K562 (cell line): ENCODE results near the gene PSD2. TPM values are rescaled to one million over a fixed set of nuclear protein-coding genes. Genes with fewer than 3 reads are reported as not detected.
A peak's percentile ranks its signal among the peaks of the same experiment; 100 is the strongest.

Experiments used
- ATAC-seq: fragments of 200-7000 bp; cut with Tn5 transposase; 3 replicates; pipeline ENCODE4 v1.9.1; 2020; ENCODE audit warnings: moderate library complexity
- BruUV-seq: library from RNA; stranded (reverse); fragments of 400-500 nt; replicated peaks from 2 replicates; lab custom pipeline; 2021; lab: Mats Ljungman, UMichigan
- CTCF ChIA-PET: fragments of 300-600 bp; formaldehyde crosslinking; extraction: SDS; loops from one replicate; lab custom pipeline; 2021; ENCODE audit warnings: low intra/inter-chr PET ratio; lab: Yijun Ruan, JAX
- POLR2A ChIA-PET: fragments of 300-600, 350-650 bp; sonication (Branson Sonifier 250); formaldehyde crosslinking; extraction: SDS; loops from one replicate; lab custom pipeline; 2021; ENCODE audit warnings: antibody characterized with exemption, inconsistent platforms; lab: Yijun Ruan, JAX
- DNase-seq, 4 experiments: peaks; one replicate each; pipeline versions ENCODE4 v3.0.0 to v3.0.0-alpha.2; 2011 to 2018; ENCODE audit warnings: low spot score in 3 of 4, mixed read lengths in 3 of 4; ENCODE audit errors: extremely low read depth in 1 of 4
- FAIRE-seq: peaks from 2 replicates; lab custom pipeline; 2011; peaks lifted over from hg19 to GRCh38; lab: Jason Lieb, UNC
- H2AFZ ChIP-seq: 2 replicates; pipeline ENCODE4 v1.6.0; 2011; ENCODE audit warnings: low read depth, low read length, control low read depth, inconsistent platforms
- H3K27ac ChIP-seq: fragments of 200-600 bp; 3 replicates; pipeline ENCODE4 v1.8.0; 2011; ENCODE audit warnings: low read depth, mild to moderate bottlenecking, control low read depth, inconsistent platforms, low read length, moderate library complexity, mixed read lengths; ENCODE audit errors: extremely low read depth
- H3K27me3 ChIP-seq, 2 experiments: fragments of 300-600 bp in 1 of 2; 2 replicates in 1 of 2; 3 replicates in 1 of 2; pipeline versions ENCODE4 v1.6.0 to v1.8.0; 2011; ENCODE audit warnings: inconsistent platforms in 2 of 2, low read length in 2 of 2, mild to moderate bottlenecking in 1 of 2, mixed read lengths in 1 of 2, moderate library complexity in 1 of 2; ENCODE audit not compliant: control insufficient read depth in 2 of 2, insufficient read depth in 2 of 2
- H3K36me3 ChIP-seq: fragments of 300-600 bp; 3 replicates; pipeline ENCODE4 v1.8.0; 2011; ENCODE audit warnings: mild to moderate bottlenecking, low read length, inconsistent platforms; ENCODE audit not compliant: control insufficient read depth, insufficient read depth
- H3K4me1 ChIP-seq, 2 experiments: fragments of 200-600 bp in 1 of 2; replicated peaks in 1 of 2; 2 replicates in 1 of 2; 3 replicates in 1 of 2; pipeline versions ENCODE4 v1.5.1 to v1.8.0; 2011; ENCODE audit warnings: inconsistent platforms in 2 of 2, low read length in 2 of 2, mild to moderate bottlenecking in 1 of 2, mixed read lengths in 1 of 2, moderate library complexity in 1 of 2; ENCODE audit not compliant: control insufficient read depth in 2 of 2, insufficient read depth in 2 of 2
- H3K4me2 ChIP-seq: 2 replicates; pipeline ENCODE4 v1.6.1; 2011; ENCODE audit warnings: low read length, control low read depth, inconsistent platforms, mixed read lengths; ENCODE audit not compliant: insufficient read depth
- H3K4me3 ChIP-seq: fragments of 200-600 bp; sonication (generic), shearing (Covaris generic); 2 replicates; pipeline ENCODE4 v1.5.1; 2016; ENCODE audit warnings: control low read depth, inconsistent platforms
- H3K79me2 ChIP-seq: fragments of 200-600 bp; 3 replicates; pipeline ENCODE4 v1.8.0; 2011; ENCODE audit warnings: low read length, inconsistent platforms; ENCODE audit not compliant: control insufficient read depth, insufficient read depth
- H3K9ac ChIP-seq, 2 experiments: 2 replicates each; pipeline versions ENCODE4 v1.6.0 to v1.6.1; 2011; ENCODE audit warnings: low read depth in 2 of 2, low read length in 2 of 2, control low read depth in 1 of 2, inconsistent platforms in 1 of 2, mild to moderate bottlenecking in 1 of 2, mixed read lengths in 1 of 2; ENCODE audit not compliant: insufficient read depth in 1 of 2
- H3K9me1 ChIP-seq: one replicate; pipeline ENCODE4 v1.6.0; 2011; ENCODE audit warnings: inconsistent platforms, mild to moderate bottlenecking, low read length, moderate library complexity; ENCODE audit not compliant: control insufficient read depth, insufficient read depth
- H3K9me3 ChIP-seq: replicated peaks from 2 replicates; pipeline ENCODE4 v1.5.1; 2011; ENCODE audit warnings: low read depth, low read length, inconsistent platforms; ENCODE audit not compliant: control insufficient read depth, insufficient read depth
- H4K20me1 ChIP-seq: replicated peaks from 2 replicates; pipeline ENCODE4 v1.6.1; 2011; ENCODE audit warnings: low read length, inconsistent platforms, mixed read lengths; ENCODE audit not compliant: control insufficient read depth, insufficient read depth
- SUPT5H ChIP-seq: fragments of 450-650 bp; IDR thresholded peaks from 2 replicates; pipeline ENCODE4 v1.6.1; 2016
- ZNF740 ChIP-seq, 3 experiments: fragments of 200-800 bp in 1 of 3; sonication (Bioruptor generic) in 1 of 3; sonication (generic) in 1 of 3; formaldehyde crosslinking in 1 of 3; IDR thresholded peaks; 2 replicates each; pipeline versions ENCODE4 v1.6.1 to v1.8.0; 2016 to 2022; ENCODE audit warnings: mild to moderate bottlenecking in 2 of 3, missing compliant biosample characterization in 2 of 3, missing genetic modification characterization in 2 of 3, missing genetic modification reagents in 1 of 3
- WGBS: fragments of 100-300 bp; shearing (Covaris generic); methylation state at CpG from one replicate; pipeline ENCODE4 v1.1.6; 2016; ENCODE audit warnings: low coverage, mixed read lengths; ENCODE audit not compliant: insufficient coverage; ENCODE audit errors: missing lambda C conversion rate; 5-methylcytosine and 5-hydroxymethylcytosine counted together
- in situ Hi-C: fragments of 300-500 bp; cut with MboI; formaldehyde crosslinking; loops from 4 replicates; pipeline ENCODE4 v1.15.0; 2018; ENCODE audit warnings: inconsistent platforms, mixed read lengths
- intact Hi-C: fragments of 100-400 bp; cut with micrococcal nuclease; formaldehyde crosslinking; loops from 2 replicates; pipeline ENCODE4 v1.14.2; 2022
- polyA plus RNA-seq, 8 experiments: library from polyadenylated mRNA; depleted of rRNA in 4 of 8; stranded (reverse) in 5 of 8; unstranded in 3 of 8; fragments of >200 nt; fragmentation: Nextera tagmentation in 2 of 8; fragmentation: Illumina TruSeq in 1 of 8; extraction: Ambion mirVana in 2 of 8; extraction: Trizol in 1 of 8; gene quantifications; 2 replicates each; pipeline versions ENCODE4 v1.2.1 to v1.2.3, GENCODE V29; 2011 to 2014; ENCODE audit warnings: inconsistent platforms in 1 of 8, missing spikeins in 1 of 8
- total RNA-seq, 7 experiments: library from RNA; depleted of rRNA in 6 of 7; stranded (reverse); fragments of >200 nt in 6 of 7; fragmentation: Illumina TruSeq in 2 of 7; extraction: Trizol in 2 of 7; gene quantifications; 2 replicates each; pipeline versions ENCODE4 v1.2.1 to v1.2.3, GENCODE V29; 2011 to 2021; ENCODE audit warnings: low replicate concordance in 1 of 7

Gene PSD2
- total and polyA plus RNA-seq, 9 of the 15 experiments (the other 6 are each of a cell fraction or from before 2014, with no cell fraction given): 0.01 to 0.09 (median 0.04) TPM; not detected in 4

- no TSS peak for BruUV-seq
- FAIRE-seq: no peak
- peak; percentile 71; the same call in 1 of the 2 replicates for TF ChIP-seq ZNF740 (CRISPR knock-in tag; IDR thresholded peaks at IDR 0.05)
- TF ChIP-seq ZNF740 (tag; IDR thresholded peaks at IDR 0.05): 0 out of 4 replicates have a peak, but pooled peaks of 1 of the 2 experiments have one; percentile 21
- no peak for TF ChIP-seq SUPT5H
- ChIA-PET POLR2A (no interaction called here), CTCF (interaction anchor here (0.6 to 6.3 kb wide), 6 partner anchors 15 to 563 kb away, joined by 3 to 117 read pairs (median 12); no protein-coding TSS in a partner anchor)
- peaks cover 3% of the 10 kb centered on the region; the same call in 1 of the 2 replicates for H4K20me1 ChIP-seq
- H3K4me1 ChIP-seq: peaks cover 0 to 21% of the 10 kb centered on the region in 2 experiments; a peak in 2 of 5 replicates
- in situ Hi-C loops (loop anchor here (5.0 kb wide), 3 partner anchors 54 to 369 kb away; no protein-coding TSS in a partner anchor), intact Hi-C loops (loop anchor here (10.0 kb wide), 1 partner anchor 566 kb away; no protein-coding TSS in a partner anchor)
- no peak overlapping the region for H3K4me2 ChIP-seq
- DNase-seq: no peak
- H3K36me3 ChIP-seq: no peaks in the 10 kb centered on the region
- H3K9me1 ChIP-seq: no peaks in the 10 kb centered on the region
- no peak overlapping the region for H3K27ac ChIP-seq
- H3K9me3 ChIP-seq: no peaks in the 10 kb centered on the region
- ATAC-seq: no peak
- whole genome bisulfite sequencing: 51% methylated on average over 13 of the region's 32 CpGs
- H2AFZ ChIP-seq: no peak overlapping the region
- H3K27me3 ChIP-seq: peaks cover 16 to 38% of the 10 kb centered on the region in 2 experiments
- H3K9ac ChIP-seq: peak overlapping the region in 1 of 2 experiments; percentile 42; a peak in 1 of 4 replicates
- H3K4me3 ChIP-seq: no peak overlapping the region
- H3K79me2 ChIP-seq: no peaks in the 10 kb centered on the region
These were observed 7.2 kb upstream of the PSD2 start for GRCh38 chr5:139788294-139788910.
